ENCODE measurements around the gene MDGA2.

GRCh38 chr14:47270715-47271114 is 404.7 kb downstream of the MDGA2 start:
- no peak for TF ChIP-seq CTCF (IDR thresholded peaks at IDR 0.05)
- no peak for TF ChIP-seq POLR2A (IDR thresholded peaks at IDR 0.05)
